ENCODE results near the gene KDM4C. TPM values are rescaled to one million over a fixed set of nuclear protein-coding genes. Genes with fewer than 3 reads are reported as not detected.

KDM4C gene
- total and polyA plus RNA-seq, 2 of the 8 experiments (the other 6 are each of a cell fraction or from before 2014, with no cell fraction given): 13.0 to 26.1 TPM

- TF ChIP-seq MAX (IDR thresholded peaks at IDR 0.05): no peak
- TF ChIP-seq CTBP2 (IDR thresholded peaks at IDR 0.05; ENCODE audit: borderline replicate concordance, insufficient read depth, insufficient read length, low read length): no peak
- no peak for TF ChIP-seq MAFK (IDR thresholded peaks at IDR 0.05; ENCODE audit: low read depth, low read length)
- no peak for TF ChIP-seq GTF2F1 (IDR thresholded peaks at IDR 0.05; ENCODE audit: borderline replicate concordance, low read depth, low read length)
- TF ChIP-seq SIRT6 (IDR thresholded peaks at IDR 0.05; ENCODE audit: low read length): no peak
- TF ChIP-seq EGR1 (IDR thresholded peaks at IDR 0.05; ENCODE audit: borderline replicate concordance, low read depth, low read length): no peak
- no peak for TF ChIP-seq CBX5 (IDR thresholded peaks at IDR 0.05; ENCODE audit: low read depth, low read length)
- TF ChIP-seq TAF7 (optimal IDR thresholded peaks at IDR 0.05; ENCODE audit: borderline replicate concordance, low read depth, low read length): no peak
- no peak for TF ChIP-seq BRCA1 (IDR thresholded peaks at IDR 0.05; ENCODE audit: low read depth, low read length)
- no peak for TF ChIP-seq GABPA (IDR thresholded peaks at IDR 0.05; ENCODE audit: borderline replicate concordance, insufficient read depth, low read length)
- no peak for TF ChIP-seq TAF1 (IDR thresholded peaks at IDR 0.05; ENCODE audit: low read depth, low read length)
- TF ChIP-seq SAP30 (IDR thresholded peaks at IDR 0.05; ENCODE audit: insufficient read depth, insufficient replicate concordance, low read length): no peak
- TF ChIP-seq POU5F1 (IDR thresholded peaks at IDR 0.05; ENCODE audit: low read depth, low read length): no peak
- no peak for TF ChIP-seq SP2 (IDR thresholded peaks at IDR 0.05; ENCODE audit: low read length)
- TF ChIP-seq RBBP5 (IDR thresholded peaks at IDR 0.05; ENCODE audit: borderline replicate concordance, low read depth, low read length): no peak
- FAIRE-seq (no peak), DNase-seq (ENCODE audit: low read depth in 1 of 2, low spot score in 2 of 2) (no peak)
- Histone ChIP-seq H4K91ac (replicated peaks; ENCODE audit: insufficient read length, low read length) (no peak overlapping the region), H2BK120ac (replicated peaks; ENCODE audit: low read depth, low read length) (no peak overlapping the region), H3K79me2 (ENCODE audit: control insufficient read depth in 1 of 2, insufficient read depth in 2 of 2, low read length in 2 of 2) (no peaks in the 10 kb centered on the region), H3K4ac (replicated peaks; ENCODE audit: insufficient read length, low read depth, low read length) (no peak overlapping the region), H2BK12ac (ENCODE audit: low read depth, low read length) (no peak overlapping the region), H2AFZ (ENCODE audit: low read length) (no peak overlapping the region), H3K27ac (ENCODE audit: low read depth, low read length) (no peak overlapping the region), H3K27me3 (replicated peaks in 1 of 4; ENCODE audit: control insufficient read depth in 3 of 4, extremely low read depth in 1 of 4, insufficient read depth in 3 of 4, low read length in 3 of 4) (no peaks in the 10 kb centered on the region), H3K4me1 (replicated peaks in 1 of 4; ENCODE audit: control insufficient read depth in 3 of 4, insufficient read depth in 4 of 4, low read length in 3 of 4) (no peaks in the 10 kb centered on the region; a peak in 1 of 7 replicates), H3K9ac (replicated peaks in 1 of 4; ENCODE audit: extremely low read depth in 1 of 4, low read depth in 3 of 4, low read length in 3 of 4) (no peak overlapping the region), H4K20me1 (replicated peaks in 1 of 2; ENCODE audit: control insufficient read depth in 1 of 2, insufficient read depth in 2 of 2, low read length in 2 of 2) (no peaks in the 10 kb centered on the region), H3K4me2 (ENCODE audit: insufficient read depth in 1 of 2, low read depth in 2 of 2, low read length in 2 of 2) (no peak overlapping the region), H4K8ac (ENCODE audit: extremely low read depth, insufficient read depth, low read length) (no peak overlapping the region), H3K18ac (ENCODE audit: extremely low read depth, low read length) (no peak overlapping the region), H2AK5ac (ENCODE audit: low read depth, low read length) (no peak overlapping the region), H3K36me3 (ENCODE audit: control insufficient read depth in 2 of 4, insufficient read depth in 4 of 4, low read length in 3 of 4) (no peaks in the 10 kb centered on the region), H4K5ac (ENCODE audit: insufficient read length, low read depth, low read length) (no peak overlapping the region), H2BK5ac (ENCODE audit: low read depth, low read length) (no peak overlapping the region), H2BK20ac (ENCODE audit: low read length) (no peak overlapping the region), H3K9me3 (ENCODE audit: insufficient read depth in 2 of 2, low read depth in 1 of 2, low read length in 1 of 2) (0 out of 4 replicates have a peak, but pooled peaks cover 8 to 9% of the 10 kb centered on the region in 2 experiments), H3K79me1 (ENCODE audit: low read depth, low read length) (no peaks in the 10 kb centered on the region), H2BK15ac (ENCODE audit: low read length) (no peak overlapping the region), H3K23me2 (ENCODE audit: low read depth, low read length) (no peaks in the 10 kb centered on the region), H3K23ac (ENCODE audit: insufficient read length) (no peak overlapping the region), H3K56ac (replicated peaks; ENCODE audit: insufficient read length, low read depth, low read length) (no peak overlapping the region), H3K14ac (ENCODE audit: insufficient read length) (no peak overlapping the region), H3K4me3 (ENCODE audit: extremely low read depth in 1 of 4, insufficient read depth in 2 of 4, low read depth in 3 of 4, low read length in 4 of 4) (no peak overlapping the region)
- CTCF ChIA-PET (ENCODE audit: partially characterized antibody): interaction anchor here (0.7 kb wide), 1 partner anchor 196 kb away, joined by 4 read pairs; no protein-coding TSS in a partner anchor
- 89% methylated on average over 3 of the region's 3 CpGs; no CpG with 5 or more reads in 1 of the 2 experiments for WGBS, 2 experiments (ENCODE audit: extremely low coverage in 1 of 2, insufficient coverage in 1 of 2, insufficient read length in 1 of 2, insufficient replicate concordance in 2 of 2, low coverage in 1 of 2, low lambda C conversion rate in 2 of 2, missing lambda C conversion rate in 1 of 2)
- POLR2A ChIA-PET (ENCODE audit: partially characterized antibody): no interaction called here
Observed at GRCh38 chr9:6735422-6735821, 22.4 kb upstream of the KDM4C start.

Data from H1 (cell line).